Mucosa of descending colon (tissue), 3 donors: ENCODE data around the gene FTO. TPM values are rescaled to one million over a fixed set of nuclear protein-coding genes. Genes with fewer than 3 reads are reported as not detected.
"Not testable (repeated sequence)": the region's sequence is repeated elsewhere in the genome, so short reads cannot be mapped to it uniquely, and the experiment has no call there.

Source experiments
- ATAC-seq: fragments of 200-7000 bp; cut with Tn5 transposase; one replicate; pipeline ENCODE4 v1.9.1; 2020; ENCODE audit warnings: mild to moderate bottlenecking, moderate library complexity
- DNase-seq, 3 donors: peaks; one replicate each; pipeline ENCODE4 v3.0.0-alpha.2; 2020
- H3K36me3 ChIP-seq: fragments of 200-600 bp; one replicate; pipeline ENCODE4 v1.8.0; 2021; ENCODE audit warnings: low read depth, mild to moderate bottlenecking
- H3K4me1 ChIP-seq: fragments of 200-600 bp; one replicate; pipeline ENCODE4 v1.8.0; 2021; ENCODE audit warnings: low read depth, mild to moderate bottlenecking
- H3K4me3 ChIP-seq: fragments of 200-600 bp; one replicate; pipeline ENCODE4 v1.8.0; 2021; ENCODE audit warnings: mild to moderate bottlenecking
- H3K9me3 ChIP-seq: fragments of 200-600 bp; one replicate; pipeline ENCODE4 v1.8.0; 2021; ENCODE audit warnings: mild to moderate bottlenecking
- intact Hi-C, 2 donors: fragments of 100-400 bp; cut with DNase I in 1 of 2; cut with micrococcal nuclease in 1 of 2; formaldehyde crosslinking; loops; one replicate each; pipeline versions ENCODE4 v1.11.0 to v1.11.1; 2022; cut with DNase I, micrococcal nuclease
- total RNA-seq, 3 donors: library from RNA; stranded (reverse); fragmentation: NEBNext Ultra II Directional in 2 of 3; extraction: Animal tissue kit (Norgen Biotek cat#: 25700) in 2 of 3; gene quantifications; one replicate each; pipeline versions ENCODE4 v1.2.1 to v1.2.4, GENCODE V29; 2021 to 2023
- TF ChIP-seq, protein P1 (sequence below): fragments of 200-600 bp; IDR thresholded peaks from one replicate; pipeline ENCODE4 v1.8.0; 2022; ENCODE audit warnings: antibody characterized with exemption, mild to moderate bottlenecking
- donor health status: DM: no; HTN: no; CAD: no; lungs with moderate emphysema.
- donor health status: DM: no; HTN: no; CAD: no.
- donor health status: DM: no; HTN: yes; CAD: no.

The FTO gene
- total RNA-seq, 3 donors from 2014 or later = 38.0 to 81.7 (median 39.1) TPM

DNA sequence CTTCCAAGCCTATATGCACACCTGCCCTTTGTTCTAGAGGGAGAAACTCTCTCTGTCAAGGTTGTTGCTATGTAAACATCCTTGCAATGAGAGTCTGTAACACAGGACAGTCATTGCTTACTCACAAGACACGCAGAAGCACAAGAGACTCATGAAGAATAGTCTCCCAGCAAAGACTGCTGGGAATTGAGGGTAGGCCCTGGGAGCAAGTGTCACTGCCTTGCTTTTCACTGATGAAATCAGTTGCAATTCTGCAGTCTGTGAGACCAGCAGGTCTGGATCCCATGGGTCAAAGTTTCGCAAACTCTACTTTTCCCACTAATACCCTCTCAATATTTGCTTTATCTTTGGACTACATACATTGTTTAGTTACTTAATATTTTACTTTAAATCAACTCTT, 177.4 kb downstream of the FTO start:
- TF ChIP-seq, protein P1, sequence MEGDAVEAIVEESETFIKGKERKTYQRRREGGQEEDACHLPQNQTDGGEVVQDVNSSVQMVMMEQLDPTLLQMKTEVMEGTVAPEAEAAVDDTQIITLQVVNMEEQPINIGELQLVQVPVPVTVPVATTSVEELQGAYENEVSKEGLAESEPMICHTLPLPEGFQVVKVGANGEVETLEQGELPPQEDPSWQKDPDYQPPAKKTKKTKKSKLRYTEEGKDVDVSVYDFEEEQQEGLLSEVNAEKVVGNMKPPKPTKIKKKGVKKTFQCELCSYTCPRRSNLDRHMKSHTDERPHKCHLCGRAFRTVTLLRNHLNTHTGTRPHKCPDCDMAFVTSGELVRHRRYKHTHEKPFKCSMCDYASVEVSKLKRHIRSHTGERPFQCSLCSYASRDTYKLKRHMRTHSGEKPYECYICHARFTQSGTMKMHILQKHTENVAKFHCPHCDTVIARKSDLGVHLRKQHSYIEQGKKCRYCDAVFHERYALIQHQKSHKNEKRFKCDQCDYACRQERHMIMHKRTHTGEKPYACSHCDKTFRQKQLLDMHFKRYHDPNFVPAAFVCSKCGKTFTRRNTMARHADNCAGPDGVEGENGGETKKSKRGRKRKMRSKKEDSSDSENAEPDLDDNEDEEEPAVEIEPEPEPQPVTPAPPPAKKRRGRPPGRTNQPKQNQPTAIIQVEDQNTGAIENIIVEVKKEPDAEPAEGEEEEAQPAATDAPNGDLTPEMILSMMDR = no peak
- H3K9me3 ChIP-seq = no peaks in the 10 kb centered on the region
- no peaks in the 10 kb centered on the region for H3K4me1 ChIP-seq
- H3K4me3 ChIP-seq = no peak overlapping the region
- ATAC-seq (no peak), DNase-seq (no peak)
- H3K36me3 ChIP-seq = no peaks in the 10 kb centered on the region
- intact Hi-C loops = no loop called here

GRCh38 chr16:53882310-53882709, 178.4 kb downstream of the FTO start:
- Histone ChIP-seq H3K36me3 (no peaks in the 10 kb centered on the region), H3K4me3 (no peak overlapping the region), H3K9me3 (no peaks in the 10 kb centered on the region), H3K4me1 (no peaks in the 10 kb centered on the region)
- DNase-seq (no peak), ATAC-seq (no peak)
- TF ChIP-seq, protein P1 = no peak
- intact Hi-C loops = no loop called here

GRCh38 chr16:53884748-53885147, 180.8 kb downstream of the FTO start:
- DNase-seq (no peak), ATAC-seq (no peak)
- H3K36me3 ChIP-seq = no peaks in the 10 kb centered on the region
- intact Hi-C loops = no loop called here
- no peaks in the 10 kb centered on the region for H3K9me3 ChIP-seq
- TF ChIP-seq, protein P1 = no peak
- H3K4me3 ChIP-seq = no peak overlapping the region
- H3K4me1 ChIP-seq = no peaks in the 10 kb centered on the region

- no peak overlapping the region for H3K4me3 ChIP-seq
- no peak for DNase-seq
- H3K36me3 ChIP-seq = no peaks in the 10 kb centered on the region
- H3K9me3 ChIP-seq = no peaks in the 10 kb centered on the region
- TF ChIP-seq, protein P1 = no peak
- intact Hi-C loops = no loop called here
- no peaks in the 10 kb centered on the region for H3K4me1 ChIP-seq
- ATAC-seq = no peak
Measured at GRCh38 chr16:53886482-53887378, 182.8 kb downstream of the FTO start.

DNA sequence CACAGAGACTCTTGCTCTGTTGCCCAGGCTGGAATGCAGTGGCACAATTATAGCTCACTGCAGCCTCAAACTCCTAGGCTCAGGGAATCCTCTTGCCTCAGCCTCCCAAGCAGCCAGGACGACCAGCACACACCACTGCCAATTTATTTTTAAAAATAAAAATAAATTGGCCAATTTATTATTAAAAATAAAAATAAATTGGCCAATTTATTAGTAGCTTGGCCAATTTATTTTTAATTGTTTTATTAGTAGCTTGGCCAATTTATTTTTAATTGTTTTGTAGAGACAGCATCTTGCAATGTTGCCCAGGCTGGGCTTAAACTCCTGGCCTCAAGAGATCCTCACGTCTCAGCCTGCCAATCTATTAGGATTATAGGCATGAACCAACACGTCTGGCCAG, 184.3 kb downstream of the FTO start:
- DNase-seq (no peak), ATAC-seq (no peak)
- no peak overlapping the region for H3K4me3 ChIP-seq
- H3K4me1 ChIP-seq = peaks cover 3% of the 10 kb centered on the region
- no peaks in the 10 kb centered on the region for H3K36me3 ChIP-seq
- TF ChIP-seq, protein P1 = no peak
- intact Hi-C loops = no loop called here
- H3K9me3 ChIP-seq = no peaks in the 10 kb centered on the region

DNA sequence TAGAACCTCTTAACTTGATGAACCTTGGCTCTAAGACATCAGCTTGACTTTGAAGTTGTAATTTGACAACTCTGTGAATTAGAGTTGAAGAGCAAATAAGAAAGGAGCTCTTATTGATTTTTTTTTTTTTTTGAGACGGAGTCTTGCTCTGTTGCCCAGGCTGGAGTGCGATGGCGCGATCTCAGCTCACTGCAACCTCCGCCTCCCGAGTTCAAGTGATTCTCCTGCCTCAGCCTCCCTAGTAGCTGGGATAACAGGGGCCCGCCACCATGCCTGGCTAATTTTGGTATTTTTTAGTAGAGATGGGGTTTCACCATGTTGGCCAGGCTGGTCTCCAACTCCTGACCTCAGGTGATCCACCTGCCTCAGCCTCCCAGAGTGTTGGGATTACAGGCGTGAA, 186.9 kb downstream of the FTO start:
- H3K4me1 ChIP-seq = peaks cover 11% of the 10 kb centered on the region
- intact Hi-C loops, H3K9me3 ChIP-seq, H3K4me3 ChIP-seq, H3K36me3 ChIP-seq, ATAC-seq, DNase-seq: not testable (repeated sequence)
